Stimulated activated CD4-positive, alpha-beta T cell treated with anti-CD3 and anti-CD28 coated beads, Interleukin-2, amount 100 ng/mL, for 24 hours (primary cell): ENCODE measurements around the gene KCNA2.

Experiments
- DNase-seq, 2 donors: peaks; one replicate each; pipeline ENCODE4 v3.0.0-alpha.2; 2020

The KCNA2 gene

DNA sequence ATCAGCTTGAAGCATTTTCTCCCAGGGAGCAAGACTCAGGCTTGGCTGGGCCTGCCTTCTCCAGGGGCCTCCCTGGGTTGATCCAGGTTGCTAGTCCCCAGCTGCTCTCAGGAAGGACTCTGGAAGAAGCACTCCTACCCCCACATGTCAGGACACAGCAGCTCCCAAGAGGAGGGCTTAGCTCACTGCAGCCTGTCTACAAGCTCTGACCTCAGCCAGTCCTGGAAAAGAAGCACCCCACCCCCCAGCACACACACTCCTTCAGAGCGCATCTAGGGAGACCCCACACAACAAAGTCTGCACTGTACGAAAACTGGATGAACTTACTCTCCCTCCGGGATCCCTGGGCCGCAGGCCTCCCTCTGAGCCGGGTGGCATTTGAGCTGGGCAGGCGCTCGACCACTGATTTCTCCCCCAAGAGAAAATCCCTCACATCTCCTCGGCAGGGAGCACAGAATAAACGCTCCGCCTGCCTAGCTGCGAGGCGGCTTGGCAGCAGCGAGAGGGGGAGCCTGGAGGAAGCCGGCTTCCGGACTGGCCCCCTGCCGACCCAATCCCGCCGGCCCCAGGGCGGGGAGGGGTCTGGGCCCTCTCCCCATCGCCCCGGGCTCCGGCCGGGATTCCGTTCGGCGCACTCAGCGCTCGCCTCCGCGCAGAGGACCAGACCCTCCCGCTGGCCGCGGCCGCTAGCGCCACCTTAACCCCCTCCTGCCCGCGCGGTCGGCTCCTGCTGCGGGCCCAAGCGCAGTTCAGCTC lies at the start of gene KCNA2:
Gene KCNA2 (minus strand): TSS at position 458 of the 756 bp plus-strand sequence. CDS start 1,576 bp downstream, outside the sequence.
- peak in 1 of 2 donors; percentile 18 for DNase-seq

DNA sequence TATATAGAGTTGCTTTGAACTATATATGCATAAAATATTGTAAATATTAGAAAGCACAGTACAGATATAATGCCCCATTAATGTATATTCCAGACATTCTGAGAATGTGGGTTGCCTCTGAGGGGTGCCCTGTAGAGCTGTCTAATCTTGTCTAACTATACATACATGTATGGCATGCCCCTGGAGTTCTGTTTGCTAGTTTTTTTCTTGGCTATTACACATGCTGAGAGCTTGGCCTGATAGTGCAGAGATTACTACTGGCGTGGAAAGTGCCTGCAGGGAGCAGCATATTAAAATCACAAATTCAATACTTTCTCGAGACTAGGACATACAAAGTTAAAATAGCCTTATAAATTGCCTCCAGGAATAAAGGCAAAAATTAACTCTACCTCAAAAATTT lies 44.5 kb upstream of the KCNA2 start:
- DNase-seq, result no peak

DNA sequence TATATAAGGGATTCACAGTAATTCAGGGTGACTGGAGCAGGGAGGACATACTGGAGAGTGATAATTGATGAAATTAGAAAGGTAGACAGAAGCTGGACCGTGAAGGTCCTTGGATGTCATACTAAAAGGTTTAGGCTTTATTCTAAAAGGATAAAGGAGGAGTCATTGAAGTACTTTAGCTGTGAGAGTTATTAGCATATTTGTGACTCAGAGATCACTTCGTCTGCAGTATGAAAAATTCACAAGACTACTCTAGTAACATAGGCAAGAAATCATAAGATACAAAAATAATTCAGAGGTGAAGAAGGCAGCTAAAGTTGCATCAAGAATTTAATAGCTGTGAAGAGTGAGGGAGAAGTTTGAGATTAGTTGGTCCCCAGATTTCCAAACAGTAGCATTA lies 42.3 kb upstream of the KCNA2 start:
- DNase-seq, result no peak

DNA sequence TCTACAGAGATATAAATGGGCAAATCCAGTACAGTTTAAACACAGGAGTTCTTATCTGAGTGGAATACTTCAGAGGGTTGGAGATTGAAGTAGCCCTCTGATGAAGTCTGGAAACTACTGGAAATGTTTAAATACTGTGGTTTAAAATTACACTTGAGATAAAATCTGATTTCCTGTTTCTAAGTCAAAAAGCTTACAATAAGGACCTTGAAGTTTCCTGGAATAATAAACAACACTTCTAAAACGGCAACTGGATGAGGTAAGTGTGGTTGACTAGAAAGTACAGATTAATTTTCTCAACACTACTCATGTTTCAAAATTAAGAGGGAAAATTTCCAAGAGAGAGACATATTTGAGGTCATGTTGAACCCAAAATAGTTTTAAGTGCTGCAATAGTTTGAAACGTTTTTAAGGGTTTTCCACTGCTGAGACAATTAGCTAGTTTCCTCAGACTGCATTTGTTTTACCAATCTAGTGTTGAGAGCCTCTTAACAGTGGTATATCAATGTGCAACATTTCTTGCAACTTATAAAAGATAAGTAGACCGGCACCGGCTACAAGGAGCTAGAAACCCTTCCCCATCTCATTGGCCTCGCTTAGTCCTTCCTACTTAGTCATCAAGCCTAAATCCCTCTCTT lies 41.2 kb upstream of the KCNA2 start:
- DNase-seq, result no peak

- no peak for DNase-seq
Measured at GRCh38 chr1:110645821-110646735, 39.9 kb upstream of the KCNA2 start.

DNA sequence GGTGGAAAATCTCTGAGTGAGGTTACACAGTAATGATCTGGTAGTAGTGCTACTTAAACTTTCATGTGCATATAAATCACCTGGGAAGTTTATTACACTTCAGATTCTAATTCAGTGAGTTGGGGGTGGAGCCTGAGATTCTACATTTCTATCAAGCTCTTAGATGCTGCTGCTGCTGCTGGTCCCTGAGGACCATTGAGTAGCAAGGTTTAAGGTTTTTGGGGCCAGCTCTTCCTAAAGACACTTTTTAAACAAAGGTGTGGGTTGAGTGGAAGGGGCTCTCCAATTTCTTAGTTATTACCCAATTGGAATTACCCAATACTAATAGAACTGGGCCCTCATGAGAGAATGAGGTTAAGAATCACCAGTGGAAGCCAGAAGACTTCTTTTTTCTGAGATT lies 39.1 kb upstream of the KCNA2 start:
- DNase-seq, result no peak

DNA sequence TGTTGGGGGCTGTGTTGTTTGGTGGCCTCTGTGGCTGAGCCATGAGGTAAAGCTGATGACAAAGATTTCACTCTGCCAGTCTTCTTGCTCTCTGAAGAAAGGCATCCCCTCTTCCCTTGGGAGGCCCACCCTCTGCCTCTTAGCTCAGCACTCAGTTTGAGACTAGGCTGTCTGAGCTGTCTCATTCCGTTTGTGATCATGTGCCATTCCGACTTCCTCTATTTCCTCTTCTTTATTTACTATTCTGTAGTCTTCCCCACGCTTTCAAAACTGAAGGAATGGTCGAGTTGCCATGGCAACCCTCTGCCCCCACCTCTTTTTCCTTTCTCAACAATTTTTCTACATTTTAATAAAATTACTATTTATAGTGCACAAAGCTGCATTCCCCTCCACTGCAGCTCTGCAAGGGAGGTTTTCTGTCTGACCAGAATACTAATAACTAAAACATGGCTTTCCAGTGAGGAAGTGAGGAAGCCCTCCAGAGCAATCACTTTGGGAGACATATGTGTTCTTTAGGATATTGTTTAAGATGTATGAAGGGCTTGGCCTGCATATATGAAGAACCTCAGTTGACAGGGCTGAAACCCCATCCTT lies 37.8 kb upstream of the KCNA2 start:
- DNase-seq, result no peak

GRCh38 chr1:110639724-110640386 lies 33.7 kb upstream of the KCNA2 start:
- DNase-seq, result no peak

GRCh38 chr1:110638556-110638955 lies 32.4 kb upstream of the KCNA2 start:
- no peak for DNase-seq

GRCh38 chr1:110638058-110638457 lies 31.9 kb upstream of the KCNA2 start:
- DNase-seq, result no peak

GRCh38 chr1:110637475-110637874 lies 31.3 kb upstream of the KCNA2 start:
- no peak for DNase-seq

DNA sequence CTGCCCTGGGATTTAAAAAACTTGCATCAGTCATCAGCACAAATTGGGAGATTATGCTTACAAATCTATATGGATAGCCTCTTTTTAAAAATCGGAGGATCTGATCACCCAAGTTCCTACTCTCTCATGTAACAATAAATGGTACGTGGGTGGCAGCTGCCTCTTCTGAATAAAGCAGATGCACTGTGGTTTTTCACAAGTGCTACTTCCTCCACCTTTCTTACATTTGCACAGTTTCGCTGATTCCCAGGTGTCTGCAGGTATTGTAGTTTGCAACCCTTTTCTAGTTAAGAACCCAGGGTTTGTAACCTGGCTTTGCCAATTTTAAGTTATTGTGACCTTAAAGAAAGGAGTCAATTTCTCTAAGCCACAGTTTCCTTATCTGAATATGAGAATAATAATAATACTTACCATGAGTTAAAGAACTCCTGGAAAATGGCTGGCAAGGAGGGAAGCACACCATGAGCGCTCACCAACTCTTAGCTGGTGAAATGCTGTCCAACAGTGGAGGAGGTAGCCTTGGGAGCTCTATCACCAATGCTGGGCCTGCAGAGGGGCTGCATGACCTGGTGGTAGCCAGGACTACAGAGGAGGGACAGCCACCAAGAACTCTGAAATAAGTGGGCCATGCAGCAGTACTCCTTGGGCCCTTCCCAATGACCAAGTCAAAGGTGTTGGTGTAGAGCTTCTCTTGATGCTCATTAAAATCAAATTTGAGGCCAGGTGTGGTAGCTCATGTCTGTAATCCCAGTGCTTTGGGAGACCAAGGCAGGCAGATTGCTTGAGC lies 30.2 kb upstream of the KCNA2 start:
- DNase-seq, result no peak

DNA sequence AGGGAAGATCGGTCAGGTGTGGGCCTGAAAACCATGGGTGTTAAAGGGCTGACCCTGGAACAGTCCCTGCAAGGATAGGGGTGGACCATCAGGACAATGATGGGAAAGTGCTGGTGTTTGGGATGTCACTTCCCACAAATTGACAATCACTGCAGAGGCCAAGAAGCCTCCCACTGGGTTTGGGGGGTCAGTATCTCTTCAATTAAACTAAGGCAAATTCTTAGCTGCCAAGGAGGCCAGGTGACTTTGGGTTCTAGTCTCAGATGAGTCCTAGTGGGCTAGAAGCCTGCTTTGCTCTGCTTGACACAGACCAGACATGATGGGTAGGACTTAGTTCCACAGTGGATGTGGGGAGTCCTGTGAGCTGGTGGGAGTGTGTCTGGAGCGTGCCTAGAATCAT lies 29.3 kb upstream of the KCNA2 start:
- DNase-seq, result no peak

DNA sequence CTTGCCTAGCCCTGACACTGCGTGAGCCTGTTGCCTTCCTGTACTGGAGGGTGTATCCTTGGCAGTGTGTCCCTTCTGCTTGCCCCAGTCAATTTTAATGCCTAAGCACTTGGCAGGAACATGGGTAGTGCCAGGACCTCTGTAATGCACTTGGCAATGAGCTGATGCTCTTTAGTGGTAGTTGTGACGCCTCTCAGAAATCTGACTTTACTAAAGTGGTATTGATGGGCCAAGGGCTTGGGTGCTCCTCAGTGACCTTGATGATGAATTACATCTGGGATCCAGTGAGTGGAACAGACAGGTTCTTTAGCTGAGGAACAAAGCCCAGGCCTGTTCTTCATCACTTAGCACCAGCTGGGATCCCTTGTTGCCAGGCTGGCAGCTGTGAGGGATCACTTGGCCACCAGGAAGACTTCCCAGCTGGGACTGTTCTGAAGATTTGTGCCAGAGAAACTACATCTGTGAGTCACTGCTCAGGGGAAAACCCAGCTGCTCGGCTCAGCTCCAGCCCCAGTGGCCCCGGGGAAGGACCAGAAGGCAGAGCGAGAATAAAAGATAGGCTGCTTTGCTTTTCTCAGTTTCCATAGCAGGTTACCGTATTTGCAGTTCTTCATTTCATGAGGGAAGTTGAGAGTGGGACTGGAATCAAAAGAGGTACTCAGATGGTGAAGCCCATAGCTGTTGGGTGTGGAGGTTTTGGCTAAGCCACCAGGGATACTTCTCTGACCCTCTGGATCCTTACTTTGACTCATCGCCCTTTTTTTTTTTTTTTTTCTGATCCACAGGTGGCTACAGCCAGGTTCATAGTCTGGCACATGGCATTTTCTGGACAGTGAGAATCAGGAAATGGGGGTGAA lies 28.5 kb upstream of the KCNA2 start:
- peak; percentile 75 to 79 for DNase-seq

DNA sequence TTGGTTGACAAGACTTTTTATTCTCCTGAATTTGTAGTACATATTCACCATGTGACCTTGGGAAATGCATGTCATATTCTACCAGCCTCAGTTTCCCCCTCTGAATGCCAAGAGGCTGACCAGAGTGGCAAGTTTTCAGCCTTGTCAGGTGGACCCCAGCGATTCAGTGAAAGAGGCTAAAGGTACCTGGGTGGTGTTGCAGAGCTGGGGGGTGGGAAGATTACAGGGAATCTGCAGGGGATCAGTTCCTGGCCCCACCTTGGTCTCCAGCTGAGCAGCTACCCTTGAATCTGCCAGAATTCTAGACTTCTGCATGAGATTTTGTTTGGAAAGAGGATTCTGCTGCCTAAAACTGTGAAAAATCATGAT lies 27.9 kb upstream of the KCNA2 start:
- no peak for DNase-seq

DNA sequence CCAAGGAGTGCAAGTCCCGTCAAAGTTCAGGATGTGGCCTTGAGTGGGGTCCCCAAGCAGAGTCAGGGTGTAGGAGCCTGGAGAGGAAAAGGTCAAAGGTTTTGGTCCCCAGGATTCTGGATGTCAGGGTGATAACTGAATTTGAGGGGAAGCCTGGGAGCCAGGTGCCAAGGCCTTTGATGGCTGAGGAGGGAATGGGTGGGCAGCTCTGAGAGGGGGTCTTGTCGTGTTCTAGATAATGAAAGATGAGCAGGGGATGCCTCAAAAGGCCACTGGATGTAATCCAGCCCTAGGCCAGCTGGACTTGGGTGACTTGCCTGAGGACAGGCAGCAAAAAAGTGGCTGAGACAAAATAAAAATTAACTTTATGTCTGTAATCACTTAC lies 27.5 kb upstream of the KCNA2 start:
- no peak for DNase-seq

DNA sequence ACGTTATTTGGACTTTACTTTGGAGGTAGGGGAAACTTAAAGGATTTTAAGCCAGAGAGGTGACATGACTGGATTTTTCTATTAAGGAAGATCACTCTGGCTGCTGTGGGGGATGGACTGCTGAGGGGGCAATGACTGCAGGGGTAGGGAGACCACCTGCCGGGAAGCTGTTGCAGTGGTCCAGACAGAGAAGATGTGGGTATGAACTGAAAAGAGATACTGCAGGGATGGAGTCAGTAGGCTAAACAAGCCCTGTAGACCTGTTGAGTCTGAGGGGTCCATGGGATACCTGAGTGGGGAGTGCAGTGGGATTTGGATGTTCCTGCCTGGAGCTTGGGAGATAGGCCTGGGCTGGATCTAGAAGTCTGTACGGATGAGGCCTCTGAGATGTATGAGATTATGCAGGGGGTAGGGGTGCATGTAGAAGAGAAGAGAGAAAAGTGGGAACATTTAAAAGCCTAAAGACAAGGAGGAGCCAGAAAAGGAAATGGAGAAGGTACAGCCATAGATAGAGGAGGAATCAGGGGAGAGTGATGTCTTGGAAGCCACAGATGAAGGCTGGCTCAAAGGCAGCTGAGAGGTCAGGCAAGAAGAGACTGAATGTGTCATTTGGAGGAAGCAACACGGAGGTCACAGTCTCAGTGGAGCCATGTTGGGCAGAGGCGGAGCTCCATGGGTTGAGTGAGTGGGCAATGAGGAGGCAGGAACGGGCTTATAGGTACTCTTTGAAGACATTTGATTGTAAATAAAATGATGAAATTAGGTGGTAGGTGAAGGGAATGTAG lies 25.9 kb upstream of the KCNA2 start:
- DNase-seq, result peak in 1 of 2 donors; percentile 18

GRCh38 chr1:110630839-110631663 lies 24.9 kb upstream of the KCNA2 start:
- peak; percentile 88 to 90 for DNase-seq
